Dedifferentiated amniotic fluid mesenchymal stem cell (primary cell): ENCODE measurements around the gene IL20RB.

ENCODE experiments used
- DNase-seq: peaks from one replicate; pipeline ENCODE4 v3.0.0-alpha.2; 2016; ENCODE audit errors: extremely low spot score

Gene IL20RB

GRCh38 chr3:137039570-137039969, 81.8 kb downstream of the IL20RB start:
- no peak for DNase-seq

- DNase-seq: no peak
These were observed 83.5 kb downstream of the IL20RB start for GRCh38 chr3:137041251-137041650.

GRCh38 chr3:137041686-137042085, 83.9 kb downstream of the IL20RB start:
- no peak for DNase-seq

GRCh38 chr3:137046747-137047146, 89.0 kb downstream of the IL20RB start:
- DNase-seq: no peak

- DNase-seq: no peak
These were observed 89.5 kb downstream of the IL20RB start for GRCh38 chr3:137047240-137047639.

- no peak for DNase-seq
These were observed 92.5 kb downstream of the IL20RB start for GRCh38 chr3:137050281-137050680.

- DNase-seq: no peak
These were observed 94.5 kb downstream of the IL20RB start for GRCh38 chr3:137052298-137052697.
